HT1080 (cell line): ENCODE data around the gene RABGEF1. TPM values are rescaled to one million over a fixed set of nuclear protein-coding genes. Genes with fewer than 3 reads are reported as not detected.
"Not testable (repeated sequence)": the region's sequence is repeated elsewhere in the genome, so short reads cannot be mapped to it uniquely, and the experiment has no call there.

Source experiments
- DNase-seq: peaks from one replicate; pipeline ENCODE4 v3.0.0-alpha.2; 2015; ENCODE audit warnings: low read depth
- polyA plus RNA-seq, 2 experiments: library from polyadenylated mRNA; depleted of rRNA; stranded (reverse); fragments of >200 nt; gene quantifications; 2 replicates each; pipeline ENCODE4 v1.2.3, GENCODE V29; 2015
- total RNA-seq: library from RNA; depleted of rRNA; stranded (reverse); fragments of >200 nt; shearing (Covaris generic); gene quantifications from 2 replicates; pipeline ENCODE4 v1.2.3, GENCODE V29; 2014; rRNA removed

Gene RABGEF1
- 25.6 and 34.3 TPM in 2 replicates for total RNA-seq
- 21.7 and 30.4 TPM in 2 replicates for polyA plus RNA-seq (2015; cell fraction: cytosol; rRNA removed)
- 29.8 and 30.6 TPM in 2 replicates for polyA plus RNA-seq (2015; cell fraction: nucleus; rRNA removed)

DNA sequence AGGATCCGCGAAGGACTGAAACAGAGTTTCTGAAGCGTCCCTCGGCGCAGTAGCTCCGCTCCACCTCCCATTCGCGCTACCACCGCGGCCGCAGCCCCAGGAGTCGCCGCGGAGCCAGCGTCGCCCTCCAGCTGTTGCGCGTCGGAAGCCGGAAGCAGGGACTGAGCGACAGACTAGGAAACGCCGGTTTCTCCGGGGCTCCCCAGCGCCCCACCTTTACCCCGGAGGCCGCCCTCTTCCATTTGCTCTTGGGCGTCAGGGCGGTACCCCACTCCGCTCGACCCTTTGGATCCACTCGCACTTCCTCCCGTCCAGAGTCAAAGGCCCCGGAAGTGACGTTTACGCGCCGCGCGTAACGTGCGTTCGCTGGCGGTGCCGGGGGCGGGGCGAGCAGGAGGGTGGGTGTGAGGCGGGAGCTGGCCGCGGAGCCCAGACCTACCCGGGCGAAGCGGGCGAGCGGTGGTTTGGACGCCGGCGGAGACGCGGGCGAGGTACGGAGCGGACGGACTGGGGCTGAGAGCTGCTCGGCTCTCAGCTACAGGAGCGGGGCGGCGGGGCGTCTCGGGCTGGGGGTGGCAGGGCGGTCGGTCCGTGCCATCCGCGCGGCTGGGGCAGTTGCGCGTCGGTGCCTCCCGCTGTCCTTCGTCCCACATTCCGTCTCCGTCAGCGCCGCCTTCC lies at the start of gene RABGEF1:
TSS of gene RABGEF1 (plus strand) at position 432 of the 678 bp plus-strand sequence. CDS start 31,167 bp downstream, outside the sequence.
- peak; percentile 91 for DNase-seq

DNA sequence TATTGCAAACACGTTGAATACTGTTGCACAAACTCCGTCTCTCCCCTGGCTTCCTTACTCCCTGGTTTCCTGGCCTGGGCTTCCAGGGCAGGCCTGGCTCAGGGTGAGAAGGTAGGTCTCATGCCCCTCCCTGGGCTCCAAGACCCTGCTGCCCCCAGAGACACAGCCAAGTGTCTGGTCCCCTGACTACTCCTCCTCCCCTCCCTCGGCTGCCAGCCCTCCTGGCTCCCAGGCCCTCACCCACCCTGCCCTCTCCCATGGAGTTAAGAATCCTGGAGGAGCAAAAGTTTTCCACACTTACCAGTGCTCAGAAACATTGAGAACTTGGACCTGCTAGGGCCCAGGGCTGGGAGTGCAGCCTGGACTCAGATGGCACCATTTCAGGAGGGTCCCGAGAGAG lies 47.2 kb upstream of the RABGEF1 start:
- DNase-seq, result no peak

DNA sequence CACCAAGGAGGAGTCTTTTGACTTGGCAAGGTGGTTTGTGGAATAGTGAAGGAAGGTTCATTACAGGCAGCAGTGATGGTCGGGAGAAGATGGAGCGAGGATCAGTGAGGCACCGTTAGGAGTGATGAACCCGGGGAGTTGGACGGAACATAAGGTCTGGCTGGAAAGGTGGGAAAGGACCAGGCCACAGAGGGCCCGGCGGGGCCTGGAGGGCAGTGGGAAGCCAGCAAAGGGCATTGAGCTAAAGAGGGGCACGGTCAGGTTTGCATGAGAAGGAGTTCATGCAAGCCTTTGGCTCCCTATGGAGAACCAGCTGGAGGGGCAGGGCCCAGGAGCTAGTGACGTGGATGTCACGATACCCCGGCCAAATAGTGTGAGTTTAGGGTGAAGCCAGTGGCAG lies 46.2 kb upstream of the RABGEF1 start:
- no peak for DNase-seq

DNA sequence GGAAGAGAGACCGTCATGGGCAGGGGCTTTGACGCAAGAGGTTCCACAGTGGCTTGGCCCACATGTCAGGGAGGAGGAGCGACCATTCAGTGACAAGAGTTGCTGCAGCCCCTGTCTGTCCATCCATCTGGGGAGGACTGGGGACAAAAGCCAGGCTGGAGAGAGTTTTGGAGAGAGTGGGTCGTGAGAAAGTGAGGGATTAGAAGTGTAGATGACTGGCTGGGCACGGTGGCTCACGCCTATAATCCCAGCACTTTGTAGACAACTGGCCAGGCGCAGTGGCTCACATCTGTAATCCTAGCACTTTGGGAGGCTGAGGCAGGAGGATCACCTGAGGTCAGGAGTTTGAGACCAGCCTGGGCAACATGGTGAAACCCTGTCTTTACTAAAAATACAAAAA lies 45.1 kb upstream of the RABGEF1 start:
- not testable (repeated sequence) for DNase-seq

DNA sequence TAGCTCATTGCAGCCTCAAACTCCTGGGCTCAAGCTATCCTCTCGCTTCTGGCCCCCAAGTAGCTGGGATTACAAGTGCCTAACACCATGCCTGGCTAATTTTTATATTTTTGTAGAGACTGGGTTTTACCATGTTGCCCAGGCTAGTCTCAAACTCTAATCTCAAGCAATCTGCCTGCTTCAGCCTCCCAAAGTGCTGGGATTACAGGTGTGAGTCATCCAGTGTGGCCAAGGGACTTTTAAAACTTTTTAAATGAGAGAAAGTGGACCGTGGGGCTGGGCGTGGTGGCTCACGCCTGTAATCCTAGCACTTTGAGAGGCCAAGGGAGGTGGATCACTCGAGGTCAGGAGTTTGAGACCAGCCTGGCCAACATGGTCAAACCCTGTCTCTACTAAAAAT lies 44.4 kb upstream of the RABGEF1 start:
- DNase-seq, result not testable (repeated sequence)

DNA sequence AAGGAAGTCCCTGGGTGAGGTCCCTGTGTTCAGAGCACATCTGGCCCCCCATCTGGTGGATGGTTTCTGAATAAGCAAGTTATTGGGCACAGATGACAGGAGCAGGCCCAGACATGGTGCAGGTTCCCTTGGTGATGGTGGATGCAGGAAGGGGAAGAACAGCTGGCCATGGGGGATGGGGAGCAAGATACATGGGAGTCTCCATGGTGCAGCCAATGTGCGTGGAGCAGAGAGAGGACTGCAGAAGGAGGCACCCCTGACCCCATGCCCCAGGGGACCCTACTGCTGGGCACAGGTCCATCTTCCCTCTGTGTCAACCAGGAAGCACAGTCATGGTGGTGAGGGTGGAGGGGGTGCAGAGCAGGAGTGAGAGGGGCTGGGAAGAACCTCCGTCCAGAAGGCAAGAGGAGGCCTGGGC lies 43.8 kb upstream of the RABGEF1 start:
- peak; percentile 15 for DNase-seq

DNA sequence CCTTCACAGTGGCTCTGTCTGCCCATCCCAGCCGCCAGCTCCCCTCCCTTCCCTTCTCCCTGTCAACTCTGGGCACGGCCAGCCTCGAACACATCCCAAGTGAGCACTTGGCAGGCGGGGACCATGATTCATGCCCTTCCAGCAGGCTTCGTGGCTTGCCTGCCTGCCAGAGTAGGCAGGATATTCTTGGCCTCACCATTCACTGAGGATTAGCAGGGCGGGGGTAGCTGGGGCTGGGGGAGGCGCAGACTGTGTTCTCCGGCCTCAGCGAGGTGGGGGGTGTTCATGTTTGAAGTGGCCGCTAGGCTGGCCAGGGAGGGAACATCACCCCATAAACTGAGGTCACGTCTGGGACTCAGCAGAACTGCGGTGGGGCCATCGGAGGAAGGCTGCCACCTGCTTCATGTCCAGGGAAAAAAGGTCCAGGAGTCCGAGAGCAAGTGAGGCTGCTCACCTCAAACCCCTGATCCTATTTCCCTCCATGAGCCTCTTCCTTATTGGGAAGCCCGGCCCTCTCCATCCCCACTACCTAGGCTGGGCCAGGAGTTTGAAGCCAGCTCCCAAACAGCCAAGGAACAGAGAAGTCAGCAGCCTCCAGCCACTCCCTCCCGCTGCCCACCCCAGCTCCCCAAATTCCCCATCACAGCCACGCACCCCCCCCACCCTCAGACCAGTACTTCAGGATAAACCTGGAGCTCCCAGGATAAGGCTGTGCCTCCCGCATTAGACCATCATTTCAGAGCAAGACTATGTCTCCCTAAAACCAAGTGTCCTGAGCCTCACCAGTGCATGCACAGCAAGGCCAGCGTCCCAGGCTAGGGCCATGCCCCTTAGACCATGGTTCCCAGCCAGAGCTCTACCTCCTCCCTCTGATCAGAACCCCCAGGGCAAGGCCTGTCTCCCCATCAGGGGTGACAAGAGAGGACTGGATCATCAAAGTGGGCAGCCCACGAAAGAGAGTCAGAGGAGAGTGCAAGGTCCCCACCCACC lies 42.8 kb upstream of the RABGEF1 start:
- peak; percentile 64 for DNase-seq

DNA sequence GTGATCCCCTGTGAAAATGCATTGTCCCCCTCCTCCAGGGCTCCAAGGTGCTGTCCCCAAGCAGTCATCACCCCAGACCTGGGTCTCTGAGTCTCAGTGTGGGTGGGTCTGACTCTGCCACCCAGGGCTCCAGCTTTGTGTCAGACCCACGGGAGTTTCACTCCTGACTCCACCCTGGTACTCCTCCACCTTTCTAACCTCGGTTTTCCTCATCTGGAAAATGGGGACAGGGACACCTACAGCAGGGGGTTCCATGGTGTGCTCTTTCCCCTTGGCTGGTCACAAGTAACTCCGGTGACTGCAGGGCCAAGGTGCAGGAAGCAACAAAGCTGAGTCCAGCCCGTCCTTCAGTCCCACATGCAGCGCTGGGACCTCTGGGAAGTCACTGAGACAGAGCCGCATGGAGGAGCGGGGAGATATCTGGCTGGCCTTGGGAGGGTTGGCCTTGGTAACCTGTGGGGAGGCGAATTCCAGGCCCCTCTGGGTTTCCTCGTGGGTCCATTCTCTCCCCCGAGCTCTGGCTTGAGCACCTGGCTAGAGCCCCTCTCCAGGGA lies 41.8 kb upstream of the RABGEF1 start:
- DNase-seq, result no peak

DNA sequence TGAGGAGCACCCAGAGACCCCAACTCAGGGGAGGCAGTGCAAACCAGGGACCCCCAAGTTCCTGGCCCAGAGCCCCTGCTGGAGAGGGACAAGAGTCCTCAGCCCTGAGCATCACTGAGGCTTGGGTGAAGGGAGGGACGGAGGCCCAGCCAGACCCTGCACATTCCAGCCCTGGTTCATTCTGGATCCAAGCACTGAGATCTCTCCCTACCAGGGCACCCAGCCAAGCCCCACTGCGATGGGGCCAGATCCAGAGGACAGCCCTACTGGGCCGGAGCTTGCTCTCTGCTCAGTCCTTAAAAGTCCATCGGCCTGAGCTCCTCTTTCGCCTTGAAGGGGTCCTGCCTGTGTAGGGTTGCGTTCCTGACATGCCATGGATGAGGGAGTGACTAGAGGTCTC lies 40.5 kb upstream of the RABGEF1 start:
- DNase-seq, result no peak

DNA sequence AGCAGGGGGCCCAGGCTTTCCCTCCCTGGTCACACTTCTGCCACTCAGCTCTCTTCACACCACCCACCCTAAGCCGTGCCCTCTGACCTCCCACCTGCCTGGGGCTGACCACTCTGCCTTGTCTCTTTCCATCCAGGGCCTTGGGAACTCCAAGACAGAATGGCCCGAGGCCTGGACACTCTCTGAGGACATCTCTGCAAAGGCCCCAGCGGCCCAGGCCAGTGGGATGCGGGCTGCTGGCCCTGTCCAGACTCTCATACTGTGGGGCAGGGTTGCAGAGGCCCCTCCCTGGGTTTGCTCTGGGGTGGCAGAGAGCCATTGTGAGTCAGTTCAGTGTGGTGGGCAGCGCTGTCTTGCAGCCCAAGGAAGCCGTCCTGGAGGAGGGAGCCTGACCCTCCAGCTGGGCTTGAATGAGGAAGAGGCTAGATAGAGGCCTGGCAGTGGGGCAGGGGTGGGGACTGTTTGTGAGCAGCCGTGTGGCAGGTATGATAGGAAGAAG lies 39.9 kb upstream of the RABGEF1 start:
- no peak for DNase-seq

DNA sequence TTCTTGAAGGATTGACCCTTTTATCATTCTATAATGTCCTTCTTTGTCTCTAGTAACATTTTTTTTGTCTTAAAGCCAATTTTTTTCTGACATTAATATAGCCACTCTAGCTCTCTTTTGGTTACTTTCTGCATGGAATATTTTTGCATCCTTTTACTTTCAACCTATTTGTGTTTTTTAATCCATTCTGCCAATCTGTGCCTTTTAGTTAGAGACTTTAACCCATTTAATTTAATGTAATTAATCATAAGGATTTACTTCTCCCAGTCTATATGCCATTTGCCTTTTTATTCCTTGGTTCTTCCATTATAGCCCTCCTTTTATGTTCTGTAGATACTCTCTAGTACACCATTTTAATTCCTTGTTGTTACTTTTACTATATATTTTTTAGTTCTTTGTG lies 32.7 kb upstream of the RABGEF1 start:
- no peak for DNase-seq

DNA sequence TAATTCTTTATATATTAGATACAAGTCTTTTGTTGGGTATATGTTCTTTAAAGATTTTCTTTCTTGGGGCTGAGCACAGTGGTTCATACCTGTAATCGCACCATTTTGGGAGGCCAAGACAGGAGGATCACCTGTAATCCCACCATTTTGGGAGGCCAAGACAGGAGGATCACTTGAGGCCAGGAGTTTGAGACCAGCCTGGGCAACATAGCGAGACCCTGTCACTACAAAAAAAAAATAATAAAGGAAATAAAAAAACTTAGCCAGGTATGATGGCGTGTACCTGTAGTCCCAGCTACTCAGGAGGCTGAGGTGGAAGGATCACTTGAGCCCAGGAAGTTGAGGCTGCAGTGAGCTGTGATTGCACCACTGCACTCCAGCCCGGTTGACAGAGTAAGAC lies 29.8 kb upstream of the RABGEF1 start:
- DNase-seq, result not testable (repeated sequence)

DNA sequence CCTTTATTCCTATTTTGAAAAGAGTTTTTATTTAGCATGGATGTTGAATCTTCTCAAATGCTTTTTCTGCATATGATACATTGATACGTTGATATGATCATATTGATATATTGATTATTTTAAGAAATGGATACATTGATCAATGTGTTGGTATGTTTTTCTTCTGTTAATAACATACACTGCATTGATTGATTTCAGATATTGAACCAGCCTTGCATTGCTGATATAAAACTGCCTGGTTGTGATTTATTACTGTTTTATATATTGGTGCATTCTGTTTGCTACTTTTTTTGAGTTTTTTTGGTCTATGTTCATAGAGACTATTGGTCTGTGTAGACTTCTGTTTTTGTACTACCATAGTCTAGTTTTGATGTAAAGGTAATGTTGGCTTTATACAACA lies 26.8 kb upstream of the RABGEF1 start:
- no peak for DNase-seq

DNA sequence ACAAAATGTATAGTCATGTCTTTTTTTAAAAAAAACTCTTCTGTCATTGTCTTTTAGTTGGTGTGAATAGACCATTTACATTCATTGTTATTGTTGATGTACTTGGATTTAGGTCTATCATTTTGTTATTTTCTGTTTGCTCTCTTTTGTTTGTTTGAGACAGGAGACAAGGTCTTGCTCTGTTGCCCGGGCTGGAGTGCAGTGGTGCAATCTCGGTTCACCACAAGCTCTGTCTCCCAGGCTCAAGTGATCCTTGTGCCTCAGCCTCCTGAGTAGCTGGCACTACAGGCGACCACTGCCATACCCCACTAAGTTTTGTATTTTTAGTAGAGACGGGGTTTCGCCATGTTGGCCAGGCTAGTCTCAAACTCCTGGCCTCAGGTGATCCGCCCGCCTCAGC lies 23.9 kb upstream of the RABGEF1 start:
- not testable (repeated sequence) for DNase-seq

DNA sequence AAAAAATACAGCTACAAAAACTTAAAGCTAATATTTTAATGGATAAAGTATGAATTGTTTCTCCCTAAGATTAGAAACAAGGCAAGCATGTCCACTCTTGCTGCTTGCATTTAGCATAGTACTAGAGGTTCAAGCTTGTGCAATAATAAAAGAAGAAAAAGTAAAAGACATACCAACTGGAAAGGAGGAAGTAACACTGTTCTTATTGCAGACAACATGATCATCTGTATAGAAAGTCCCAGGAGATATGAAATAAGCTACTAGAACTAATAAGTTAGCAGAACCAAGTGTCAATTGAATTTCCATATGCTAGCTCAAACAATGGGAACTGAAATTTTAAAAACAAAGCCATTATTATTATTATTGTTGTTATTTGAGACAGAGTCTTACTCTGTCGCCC lies 20.0 kb upstream of the RABGEF1 start:
- DNase-seq, result no peak

DNA sequence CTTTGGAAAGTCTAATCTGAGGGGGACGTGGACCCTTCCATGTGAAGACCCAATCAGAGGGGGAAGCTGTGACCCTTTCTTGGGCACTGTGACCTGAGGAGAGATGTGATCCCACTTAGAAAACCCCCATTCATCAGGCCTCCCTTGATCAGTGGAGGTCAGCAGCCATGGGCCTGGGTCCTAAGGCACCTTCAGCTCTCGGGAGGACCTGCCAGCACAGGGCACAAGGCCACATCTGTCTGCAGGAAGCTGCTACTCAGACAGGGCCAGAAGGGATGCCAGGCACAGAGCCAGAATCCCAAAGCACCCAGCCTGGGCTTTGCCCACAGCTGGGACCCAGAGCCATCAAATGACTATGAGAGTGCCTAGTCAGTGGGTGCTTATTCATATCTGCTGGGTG lies 14.7 kb upstream of the RABGEF1 start:
- DNase-seq, result no peak

DNA sequence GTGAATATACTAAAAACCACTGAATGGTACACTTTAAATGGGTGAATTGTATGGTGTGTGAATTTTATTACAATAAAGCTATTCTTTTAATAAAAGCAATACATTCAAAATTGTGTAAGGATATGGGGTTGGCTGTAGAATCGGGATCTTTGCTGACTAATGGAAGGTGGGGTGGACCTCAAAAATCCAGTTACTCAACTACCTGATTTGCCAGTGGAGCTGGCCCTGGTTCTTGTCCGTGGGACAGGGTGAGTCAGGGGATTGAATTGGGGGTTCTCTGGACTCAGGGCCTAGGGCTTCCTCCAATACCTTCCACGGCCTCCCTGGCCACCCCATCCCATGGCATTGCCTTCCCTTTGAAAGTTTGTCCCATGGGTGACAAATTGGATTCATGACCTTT lies 13.5 kb upstream of the RABGEF1 start:
- DNase-seq, result no peak

DNA sequence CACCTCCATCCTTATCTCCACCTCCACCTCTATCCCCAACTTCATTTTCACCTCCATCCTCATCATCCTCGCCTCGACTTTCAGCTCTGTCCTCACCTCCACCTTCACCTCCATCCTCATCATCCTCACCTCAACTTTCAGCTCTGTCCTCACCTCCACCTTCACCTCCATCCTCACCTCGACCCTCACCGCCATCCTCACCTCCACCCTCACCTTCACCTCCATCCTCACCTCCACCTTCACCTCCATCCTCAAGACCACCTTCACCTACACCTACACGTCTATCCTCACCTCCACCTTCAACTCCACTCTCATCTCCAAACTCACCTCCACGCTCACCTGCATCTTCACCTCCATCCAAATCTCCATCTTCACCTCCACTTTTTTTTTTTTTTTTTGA lies 12.0 kb upstream of the RABGEF1 start:
- no peak for DNase-seq

DNA sequence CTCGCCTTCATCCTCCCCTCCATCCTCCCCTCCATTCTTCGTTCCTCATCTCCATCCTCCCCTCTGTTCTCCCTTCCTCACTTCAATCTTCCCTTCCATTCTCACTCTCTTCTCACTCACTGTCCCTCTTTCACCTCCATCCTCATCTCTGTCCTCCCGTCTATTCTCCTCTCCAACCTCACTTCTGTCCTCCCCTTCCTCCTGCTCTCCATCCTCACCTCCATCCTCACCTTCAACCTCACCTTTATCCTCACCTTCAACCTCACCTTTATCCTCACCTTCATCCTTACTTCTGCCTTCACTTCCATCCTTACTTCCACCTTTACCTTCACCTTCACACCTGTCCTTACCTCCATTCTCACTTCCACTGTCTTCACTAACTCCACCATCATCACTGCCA lies 11.3 kb upstream of the RABGEF1 start:
- DNase-seq, result no peak

DNA sequence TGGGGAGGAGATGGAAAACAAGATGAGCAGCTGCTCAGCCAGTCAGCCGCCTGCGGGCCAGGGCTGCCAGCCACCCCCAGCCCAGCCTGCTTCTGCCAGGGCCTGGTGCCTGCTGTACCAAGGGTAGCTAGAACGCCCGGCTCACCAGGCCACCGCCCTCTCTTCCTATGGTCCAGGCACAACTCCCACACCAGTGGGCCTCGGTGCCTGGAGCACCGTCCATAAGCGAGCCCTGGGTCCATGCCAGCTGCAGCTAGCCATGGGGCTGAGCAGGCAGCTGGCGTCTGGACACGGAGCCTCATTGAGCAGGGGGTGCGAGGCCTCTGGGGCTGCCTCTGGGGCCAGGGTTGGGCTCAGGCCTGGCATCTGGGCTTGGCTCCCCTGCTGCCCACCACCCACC lies 8.5 kb upstream of the RABGEF1 start:
- no peak for DNase-seq

DNA sequence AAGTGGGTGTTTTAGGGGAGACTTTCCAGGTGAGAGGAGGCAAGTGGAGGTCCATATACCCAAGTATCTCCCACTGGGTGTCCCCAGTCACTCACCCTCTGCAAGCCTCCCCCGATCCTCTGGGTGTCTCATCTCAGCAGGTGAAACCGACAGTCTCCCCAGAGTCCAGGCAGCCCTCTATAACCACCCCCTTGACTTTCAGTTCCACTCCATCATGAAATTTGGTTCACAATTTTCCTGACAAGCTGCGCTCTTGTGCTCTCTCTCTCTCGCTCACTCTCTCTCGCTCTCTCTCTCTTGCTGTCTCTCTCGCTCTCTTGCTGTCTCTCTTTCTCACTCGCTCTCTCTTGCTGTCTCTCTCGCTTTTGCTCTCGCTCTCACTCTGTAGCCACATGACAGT lies 8.1 kb upstream of the RABGEF1 start:
- DNase-seq, result no peak

DNA sequence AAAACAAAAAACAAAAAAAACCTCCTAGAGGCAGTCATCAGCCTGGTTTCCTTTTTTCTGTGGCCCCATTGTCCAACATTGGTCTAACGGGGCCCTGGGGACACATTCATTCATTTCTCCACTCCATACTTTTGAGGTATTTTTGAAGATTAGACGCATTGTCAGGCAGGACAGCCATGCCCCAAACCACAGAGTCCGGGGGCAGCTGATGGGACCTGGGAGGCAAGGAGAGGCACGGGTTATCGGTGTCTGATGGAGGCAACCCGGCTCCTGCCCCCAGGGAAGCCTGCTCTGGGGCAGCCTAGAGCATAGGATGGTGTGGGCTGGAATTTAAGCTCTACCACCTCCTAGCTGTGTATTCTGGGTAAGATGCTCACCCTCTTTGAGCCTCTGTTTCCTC lies 6.5 kb upstream of the RABGEF1 start:
- no peak for DNase-seq
